HepG2 (cell line): ENCODE data around the gene MARCHF9. TPM values are rescaled to one million over a fixed set of nuclear protein-coding genes. Genes with fewer than 3 reads are reported as not detected.

Experiments used
- ATAC-seq: fragments of 200-7000 bp; cut with Tn5 transposase; 3 replicates; pipeline ENCODE4 v1.9.1; 2020; ENCODE audit warnings: mild to moderate bottlenecking, moderate library complexity
- BruUV-seq: library from RNA; stranded (reverse); fragments of 400-500 nt; replicated peaks from 2 replicates; lab custom pipeline; 2021; lab: Mats Ljungman, UMichigan
- CTCF ChIA-PET: fragments of 300-600 bp; formaldehyde crosslinking; extraction: SDS; loops from one replicate; lab custom pipeline; 2021; ENCODE audit warnings: low total read pairs, inconsistent platforms, low intra/inter-chr PET ratio; lab: Yijun Ruan, JAX
- POLR2A ChIA-PET: fragments of 350-600 bp; sonication (Branson Sonifier 250); formaldehyde crosslinking; loops from one replicate; lab custom pipeline; 2020; ENCODE audit warnings: antibody characterized with exemption, inconsistent platforms; lab: Yijun Ruan, JAX
- DNase-seq: peaks from one replicate; pipeline ENCODE4 v3.0.0-alpha.2; 2015; ENCODE audit warnings: low spot score
- FAIRE-seq: peaks from 3 replicates; lab custom pipeline; 2011; peaks lifted over from hg19 to GRCh38; lab: Jason Lieb, UNC
- H2AFZ ChIP-seq: one replicate; pipeline ENCODE4 v1.6.1; 2011; ENCODE audit warnings: low read length, inconsistent platforms
- H3K27ac ChIP-seq: fragments of 300-600 bp; 3 replicates; pipeline ENCODE4 v1.8.0; 2011; ENCODE audit warnings: mixed run types, mild to moderate bottlenecking, mixed read lengths, low read length, inconsistent platforms; ENCODE audit not compliant: insufficient read depth; ENCODE audit errors: extremely low read length
- H3K27me3 ChIP-seq, 2 experiments: fragments of 200-600 bp in 1 of 2; 2 replicates in 1 of 2; 3 replicates in 1 of 2; pipeline versions ENCODE4 v1.6.0 to v1.8.0; 2011; ENCODE audit warnings: low read length in 2 of 2, mild to moderate bottlenecking in 2 of 2, moderate library complexity in 2 of 2, inconsistent platforms in 1 of 2; ENCODE audit not compliant: insufficient read depth in 2 of 2, control insufficient read depth in 1 of 2
- H3K36me3 ChIP-seq, 2 experiments: fragments of 200-600 bp in 1 of 2; replicated peaks in 1 of 2; 2 replicates in 1 of 2; 3 replicates in 1 of 2; pipeline versions ENCODE4 v1.5.1 to v1.8.0; 2011; ENCODE audit warnings: low read length in 2 of 2, inconsistent platforms in 1 of 2; ENCODE audit not compliant: insufficient read depth in 2 of 2, control insufficient read depth in 1 of 2
- H3K4me1 ChIP-seq: 2 replicates; pipeline ENCODE4 v1.5.1; 2012; ENCODE audit warnings: low read length, inconsistent platforms; ENCODE audit not compliant: insufficient read depth
- H3K4me2 ChIP-seq: 2 replicates; pipeline ENCODE4 v1.6.0; 2011; ENCODE audit warnings: low read depth, low read length, inconsistent platforms
- H3K4me3 ChIP-seq, 3 experiments: fragments of 200-600 bp in 1 of 3; sonication (generic), shearing (Covaris generic) in 1 of 3; replicated peaks in 1 of 3; 2 replicates each; pipeline ENCODE4 v1.5.1; 2011 to 2016; ENCODE audit warnings: low read length in 3 of 3, inconsistent platforms in 2 of 3, low read depth in 2 of 3, mild to moderate bottlenecking in 2 of 3, control low read depth in 1 of 3, mixed read lengths in 1 of 3; ENCODE audit not compliant: insufficient read depth in 1 of 3
- H3K79me2 ChIP-seq: one replicate; pipeline ENCODE4 v1.6.1; 2011; ENCODE audit warnings: low read length, inconsistent platforms; ENCODE audit not compliant: insufficient read depth
- H3K9ac ChIP-seq: 2 replicates; pipeline ENCODE4 v1.6.0; 2011; ENCODE audit warnings: mild to moderate bottlenecking, low read depth, low read length, inconsistent platforms; ENCODE audit not compliant: insufficient read depth
- H3K9me3 ChIP-seq: 2 replicates; pipeline ENCODE4 v1.5.1; 2012; ENCODE audit warnings: mild to moderate bottlenecking, low read length
- H4K20me1 ChIP-seq: 2 replicates; pipeline ENCODE4 v1.6.0; 2011; ENCODE audit warnings: inconsistent platforms, mild to moderate bottlenecking, low read length, moderate library complexity; ENCODE audit not compliant: insufficient read depth
- CHCHD3 ChIP-seq: sonication (generic); formaldehyde crosslinking; IDR thresholded peaks from 2 replicates; pipeline ENCODE4 v1.8.0; 2022; ENCODE audit warnings: mild to moderate bottlenecking, missing genetic modification reagents, moderate library complexity
- HMGA1 ChIP-seq: sonication (generic); formaldehyde crosslinking; conservative IDR thresholded peaks from 2 replicates; pipeline ENCODE4 v1.4.0; 2020; ENCODE audit warnings: missing genetic modification reagents
- ISL2 ChIP-seq: sonication (generic); formaldehyde crosslinking; IDR thresholded peaks from 2 replicates; pipeline ENCODE4 v1.5.0; 2020; ENCODE audit warnings: missing genetic modification reagents
- KDM3A ChIP-seq: IDR thresholded peaks from 2 replicates; pipeline ENCODE4 v1.6.1; 2018; ENCODE audit warnings: low read depth, missing compliant biosample characterization
- SAFB2 ChIP-seq: sonication (generic); formaldehyde crosslinking; IDR thresholded peaks from 2 replicates; pipeline ENCODE4 v1.5.1; 2020; ENCODE audit warnings: missing genetic modification reagents, low read depth, mild to moderate bottlenecking, borderline replicate concordance
- SIX4 ChIP-seq: sonication (generic); formaldehyde crosslinking; IDR thresholded peaks from 2 replicates; pipeline ENCODE4 v1.4.0; 2020; ENCODE audit warnings: missing genetic modification reagents
- ZNF24 ChIP-seq: fragments of 450-650 bp; IDR thresholded peaks from 2 replicates; pipeline ENCODE4 v1.6.1; 2017; ENCODE audit warnings: antibody characterized with exemption, mild to moderate bottlenecking
- ZNF512B ChIP-seq: sonication (generic); formaldehyde crosslinking; IDR thresholded peaks from 2 replicates; pipeline ENCODE4 v1.5.1; 2020; ENCODE audit warnings: missing genetic modification reagents, mild to moderate bottlenecking, borderline replicate concordance
- WGBS: methylation state at CpG from one replicate; pipeline ENCODE4 v1.1.6; 2017; ENCODE audit warnings: low lambda C conversion rate; 5-methylcytosine and 5-hydroxymethylcytosine counted together
- in situ Hi-C: cut with HindIII; loops from 2 replicates; pipeline ENCODE4 v1.10.0; 2017; ENCODE audit warnings: low pct_unique_long_range_greater_than_20kb; ENCODE audit not compliant: extremely low pct_ligation_motif_present
- intact Hi-C: fragments of 100-400 bp; cut with micrococcal nuclease; formaldehyde crosslinking; loops from one replicate; pipeline ENCODE4 v1.10.0; 2022; ENCODE audit not compliant: unreplicated experiment
- polyA plus RNA-seq, 8 experiments: library from polyadenylated mRNA; depleted of rRNA in 3 of 8; stranded (reverse) in 7 of 8; unstranded in 1 of 8; fragments of >200 nt; fragmentation: Illumina TruSeq in 4 of 8; extraction: Trizol in 4 of 8; gene quantifications; 2 replicates each; pipeline versions ENCODE4 v1.2.1 to v1.2.3, GENCODE V29; 2011 to 2016; ENCODE audit warnings: low read depth in 4 of 8, missing spikeins in 1 of 8, mixed read lengths in 1 of 8; ENCODE audit not compliant: insufficient read depth in 1 of 8
- total RNA-seq, 5 experiments: library from RNA; depleted of rRNA; stranded (reverse); fragments of >200 nt; fragmentation: Illumina TruSeq; extraction: Trizol; gene quantifications; 2 replicates each; pipeline ENCODE4 v1.2.3, GENCODE V29; 2016; ENCODE audit warnings: low read depth in 1 of 5

MARCHF9 gene
- total and polyA plus RNA-seq, 2 of the 13 experiments (the other 11 are each of a cell fraction or from before 2014, with no cell fraction given): 5.7 to 9.6 TPM

- TF ChIP-seq ZNF512B (no peak), ISL2 (CRISPR knock-in tag) (no peak), CHCHD3 (CRISPR knock-in tag) (no peak), HMGA1 (no peak)
These were observed 21.0 kb upstream of the MARCHF9 start (continued) for GRCh38 chr12:57733928-57734327.

- Histone ChIP-seq H3K4me1 (peaks cover 42% of the 10 kb centered on the region), H3K27me3 (peaks cover 14 to 64% of the 10 kb centered on the region in 2 experiments), H3K4me2 (0 out of 2 replicates have a peak overlapping the region, but pooled peaks have one; percentile 26), H3K79me2 (no peaks in the 10 kb centered on the region), H3K9me3 (no peaks in the 10 kb centered on the region), H3K9ac (no peak overlapping the region), H4K20me1 (no peaks in the 10 kb centered on the region), H3K4me3 (no peak overlapping the region), H3K27ac (no peak overlapping the region), H3K36me3 (no peaks in the 10 kb centered on the region), H2AFZ (no peak overlapping the region)
- POLR2A ChIA-PET: interaction anchor here (0.6 to 3.3 kb wide), 7 partner anchors 9 to 214 kb away, joined by 3 to 29 read pairs (median 3); partner anchors contain the start of genes CDK4, DCTN2, DDIT3 and TSPAN31
- CTCF ChIA-PET: interaction anchor here (1.8 kb wide), 1 partner anchor 9 kb away, joined by 6 read pairs; no protein-coding TSS in a partner anchor
- no peak for DNase-seq
- intact Hi-C loops: no loop called here
- in situ Hi-C loops: no loop called here
- BruUV-seq: no TSS peak
- FAIRE-seq: no peak
- 57% methylated on average over 4 of the region's 4 CpGs for WGBS
- no peak for ATAC-seq
- no peak for TF ChIP-seq SIX4
- TF ChIP-seq SAFB2 (CRISPR knock-in tag): no peak
- TF ChIP-seq KDM3A: no peak
- no peak for TF ChIP-seq ZNF24
These were observed 20.3 kb upstream of the MARCHF9 start for GRCh38 chr12:57734591-57734990.
